K562 (cell line): ENCODE data around the gene CEP295NL. TPM values are rescaled to one million over a fixed set of nuclear protein-coding genes. Genes with fewer than 3 reads are reported as not detected.

Experiments
- ATAC-seq: fragments of 200-7000 bp; cut with Tn5 transposase; 3 replicates; pipeline ENCODE4 v1.9.1; 2020; ENCODE audit warnings: moderate library complexity
- BruUV-seq: library from RNA; stranded (reverse); fragments of 400-500 nt; replicated peaks from 2 replicates; lab custom pipeline; 2021; lab: Mats Ljungman, UMichigan
- CTCF ChIA-PET: fragments of 300-600 bp; formaldehyde crosslinking; extraction: SDS; loops from one replicate; lab custom pipeline; 2021; ENCODE audit warnings: low intra/inter-chr PET ratio; lab: Yijun Ruan, JAX
- POLR2A ChIA-PET: fragments of 300-600, 350-650 bp; sonication (Branson Sonifier 250); formaldehyde crosslinking; extraction: SDS; loops from one replicate; lab custom pipeline; 2021; ENCODE audit warnings: antibody characterized with exemption, inconsistent platforms; lab: Yijun Ruan, JAX
- DNase-seq, 4 experiments: peaks; one replicate each; pipeline versions ENCODE4 v3.0.0 to v3.0.0-alpha.2; 2011 to 2018; ENCODE audit warnings: low spot score in 3 of 4, mixed read lengths in 3 of 4; ENCODE audit errors: extremely low read depth in 1 of 4
- FAIRE-seq: peaks from 2 replicates; lab custom pipeline; 2011; peaks lifted over from hg19 to GRCh38; lab: Jason Lieb, UNC
- H2AFZ ChIP-seq: 2 replicates; pipeline ENCODE4 v1.6.0; 2011; ENCODE audit warnings: low read depth, low read length, control low read depth, inconsistent platforms
- H3K27ac ChIP-seq: fragments of 200-600 bp; 3 replicates; pipeline ENCODE4 v1.8.0; 2011; ENCODE audit warnings: low read depth, mild to moderate bottlenecking, control low read depth, inconsistent platforms, low read length, moderate library complexity, mixed read lengths; ENCODE audit errors: extremely low read depth
- H3K27me3 ChIP-seq, 2 experiments: fragments of 300-600 bp in 1 of 2; 2 replicates in 1 of 2; 3 replicates in 1 of 2; pipeline versions ENCODE4 v1.6.0 to v1.8.0; 2011; ENCODE audit warnings: inconsistent platforms in 2 of 2, low read length in 2 of 2, mild to moderate bottlenecking in 1 of 2, mixed read lengths in 1 of 2, moderate library complexity in 1 of 2; ENCODE audit not compliant: control insufficient read depth in 2 of 2, insufficient read depth in 2 of 2
- H3K36me3 ChIP-seq: fragments of 300-600 bp; 3 replicates; pipeline ENCODE4 v1.8.0; 2011; ENCODE audit warnings: mild to moderate bottlenecking, low read length, inconsistent platforms; ENCODE audit not compliant: control insufficient read depth, insufficient read depth
- H3K4me1 ChIP-seq, 2 experiments: fragments of 200-600 bp in 1 of 2; replicated peaks in 1 of 2; 2 replicates in 1 of 2; 3 replicates in 1 of 2; pipeline versions ENCODE4 v1.5.1 to v1.8.0; 2011; ENCODE audit warnings: inconsistent platforms in 2 of 2, low read length in 2 of 2, mild to moderate bottlenecking in 1 of 2, mixed read lengths in 1 of 2, moderate library complexity in 1 of 2; ENCODE audit not compliant: control insufficient read depth in 2 of 2, insufficient read depth in 2 of 2
- H3K4me2 ChIP-seq: 2 replicates; pipeline ENCODE4 v1.6.1; 2011; ENCODE audit warnings: low read length, control low read depth, inconsistent platforms, mixed read lengths; ENCODE audit not compliant: insufficient read depth
- H3K4me3 ChIP-seq: fragments of 200-600 bp; sonication (generic), shearing (Covaris generic); 2 replicates; pipeline ENCODE4 v1.5.1; 2016; ENCODE audit warnings: control low read depth, inconsistent platforms
- H3K79me2 ChIP-seq: fragments of 200-600 bp; 3 replicates; pipeline ENCODE4 v1.8.0; 2011; ENCODE audit warnings: low read length, inconsistent platforms; ENCODE audit not compliant: control insufficient read depth, insufficient read depth
- H3K9ac ChIP-seq, 2 experiments: 2 replicates each; pipeline versions ENCODE4 v1.6.0 to v1.6.1; 2011; ENCODE audit warnings: low read depth in 2 of 2, low read length in 2 of 2, control low read depth in 1 of 2, inconsistent platforms in 1 of 2, mild to moderate bottlenecking in 1 of 2, mixed read lengths in 1 of 2; ENCODE audit not compliant: insufficient read depth in 1 of 2
- H3K9me1 ChIP-seq: one replicate; pipeline ENCODE4 v1.6.0; 2011; ENCODE audit warnings: inconsistent platforms, mild to moderate bottlenecking, low read length, moderate library complexity; ENCODE audit not compliant: control insufficient read depth, insufficient read depth
- H3K9me3 ChIP-seq: replicated peaks from 2 replicates; pipeline ENCODE4 v1.5.1; 2011; ENCODE audit warnings: low read depth, low read length, inconsistent platforms; ENCODE audit not compliant: control insufficient read depth, insufficient read depth
- H4K20me1 ChIP-seq: replicated peaks from 2 replicates; pipeline ENCODE4 v1.6.1; 2011; ENCODE audit warnings: low read length, inconsistent platforms, mixed read lengths; ENCODE audit not compliant: control insufficient read depth, insufficient read depth
- ARID3A ChIP-seq: IDR thresholded peaks from 2 replicates; pipeline ENCODE4 v1.6.1; 2012; ENCODE audit warnings: low read depth, low read length, improper control_type of control experiment, borderline replicate concordance
- FOXA1 ChIP-seq: fragments of 450-650 bp; IDR thresholded peaks from 2 replicates; pipeline ENCODE4 v1.6.1; 2016; ENCODE audit warnings: mild to moderate bottlenecking, borderline replicate concordance
- HDAC6 ChIP-seq: IDR thresholded peaks from 2 replicates; pipeline ENCODE4 v1.6.1; 2012; ENCODE audit warnings: low read depth, mild to moderate bottlenecking, control low read depth, inconsistent platforms, low read length, moderate library complexity
- NR4A1 ChIP-seq, 2 experiments: fragments of 250-450 bp in 1 of 2; fragments of 450-650 bp in 1 of 2; sonication (Bioruptor Pico) in 1 of 2; IDR thresholded peaks; 2 replicates each; pipeline versions ENCODE4 v1.4.0 to v1.6.1; 2016 to 2020; ENCODE audit warnings: mild to moderate bottlenecking in 2 of 2, missing compliant biosample characterization in 1 of 2, missing genetic modification characterization in 1 of 2, moderate library complexity in 1 of 2
- NRF1 ChIP-seq, 2 experiments: fragments of 450-650 bp; IDR thresholded peaks in 1 of 2; conservative IDR thresholded peaks in 1 of 2; 2 replicates each; pipeline ENCODE4 v1.6.1; 2014; ENCODE audit warnings: mild to moderate bottlenecking in 2 of 2
- TBP ChIP-seq: optimal IDR thresholded peaks from 2 replicates; pipeline ENCODE3; 2011; ENCODE audit warnings: low read depth, low read length, improper control_type of control experiment
- XRCC5 ChIP-seq: fragments of 200-400 bp; formaldehyde crosslinking; IDR thresholded peaks from 2 replicates; pipeline ENCODE4 v1.6.1; 2017; ENCODE audit warnings: low read depth, mild to moderate bottlenecking, low read length
- WGBS: fragments of 100-300 bp; shearing (Covaris generic); methylation state at CpG from one replicate; pipeline ENCODE4 v1.1.6; 2016; ENCODE audit warnings: low coverage, mixed read lengths; ENCODE audit not compliant: insufficient coverage; ENCODE audit errors: missing lambda C conversion rate; 5-methylcytosine and 5-hydroxymethylcytosine counted together
- in situ Hi-C: fragments of 300-500 bp; cut with MboI; formaldehyde crosslinking; loops from 4 replicates; pipeline ENCODE4 v1.15.0; 2018; ENCODE audit warnings: inconsistent platforms, mixed read lengths
- intact Hi-C: fragments of 100-400 bp; cut with micrococcal nuclease; formaldehyde crosslinking; loops from 2 replicates; pipeline ENCODE4 v1.14.2; 2022
- polyA plus RNA-seq, 8 experiments: library from polyadenylated mRNA; depleted of rRNA in 4 of 8; stranded (reverse) in 5 of 8; unstranded in 3 of 8; fragments of >200 nt; fragmentation: Nextera tagmentation in 2 of 8; fragmentation: Illumina TruSeq in 1 of 8; extraction: Ambion mirVana in 2 of 8; extraction: Trizol in 1 of 8; gene quantifications; 2 replicates each; pipeline versions ENCODE4 v1.2.1 to v1.2.3, GENCODE V29; 2011 to 2014; ENCODE audit warnings: inconsistent platforms in 1 of 8, missing spikeins in 1 of 8
- total RNA-seq, 7 experiments: library from RNA; depleted of rRNA in 6 of 7; stranded (reverse); fragments of >200 nt in 6 of 7; fragmentation: Illumina TruSeq in 2 of 7; extraction: Trizol in 2 of 7; gene quantifications; 2 replicates each; pipeline versions ENCODE4 v1.2.1 to v1.2.3, GENCODE V29; 2011 to 2021; ENCODE audit warnings: low replicate concordance in 1 of 7
- TF ChIP-seq, protein P1 (sequence below): fragments of 450-650 bp; IDR thresholded peaks from 2 replicates; pipeline ENCODE4 v1.6.1; 2016; ENCODE audit warnings: mild to moderate bottlenecking, moderate library complexity

Gene CEP295NL
- total and polyA plus RNA-seq, 9 of the 15 experiments (the other 6 are each of a cell fraction or from before 2014, with no cell fraction given), result not detected

- H3K27ac ChIP-seq, result no peak overlapping the region
- peaks cover 4% of the 10 kb centered on the region for H3K9me1 ChIP-seq
- BruUV-seq, result no TSS peak
- POLR2A ChIA-PET, result no interaction called here
- in situ Hi-C loops, result loop anchor here (5.0 kb wide), 1 partner anchor 88 kb away; no protein-coding TSS in a partner anchor
- no peak overlapping the region for H2AFZ ChIP-seq
- H3K4me1 ChIP-seq, result peaks cover 23 to 36% of the 10 kb centered on the region in 2 experiments
- H3K9ac ChIP-seq, result peak overlapping the region in 1 of 2 experiments; percentile 35; a peak in 2 of 4 replicates
- no peak overlapping the region for H3K4me3 ChIP-seq
- FAIRE-seq (no peak), DNase-seq (peak; percentile 20 to 45 (median 40)), ATAC-seq (no peak)
- CTCF ChIA-PET, result interaction anchor here (0.6 kb wide), 1 partner anchor 26 kb away, joined by 3 read pairs; no protein-coding TSS in a partner anchor
- H4K20me1 ChIP-seq, result no peaks in the 10 kb centered on the region
- intact Hi-C loops, result no loop called here
- no peaks in the 10 kb centered on the region for H3K79me2 ChIP-seq
- WGBS, result 12% methylated on average over 23 of the region's 28 CpGs
- no peak overlapping the region for H3K4me2 ChIP-seq
- H3K9me3 ChIP-seq, result no peaks in the 10 kb centered on the region
- no peaks in the 10 kb centered on the region for H3K36me3 ChIP-seq
- peaks cover 10 to 22% of the 10 kb centered on the region in 2 experiments; a peak in 4 of 5 replicates for H3K27me3 ChIP-seq
- TF ChIP-seq TBP (no peak), NRF1 (conservative IDR thresholded peaks at IDR 0.05 in 1 of 2, IDR thresholded peaks at IDR 0.05 in 1 of 2) (peak in 1 of 2 experiments; percentile 26; a peak in 2 of 4 replicates), XRCC5 (no peak), ARID3A (no peak), FOXA1 (no peak), HDAC6 (no peak), NR4A1 (CRISPR knock-in tag; IDR thresholded peaks at IDR 0.05) (no peak), NR4A1 (tag; IDR thresholded peaks at IDR 0.05) (no peak)
- TF ChIP-seq, protein P1, sequence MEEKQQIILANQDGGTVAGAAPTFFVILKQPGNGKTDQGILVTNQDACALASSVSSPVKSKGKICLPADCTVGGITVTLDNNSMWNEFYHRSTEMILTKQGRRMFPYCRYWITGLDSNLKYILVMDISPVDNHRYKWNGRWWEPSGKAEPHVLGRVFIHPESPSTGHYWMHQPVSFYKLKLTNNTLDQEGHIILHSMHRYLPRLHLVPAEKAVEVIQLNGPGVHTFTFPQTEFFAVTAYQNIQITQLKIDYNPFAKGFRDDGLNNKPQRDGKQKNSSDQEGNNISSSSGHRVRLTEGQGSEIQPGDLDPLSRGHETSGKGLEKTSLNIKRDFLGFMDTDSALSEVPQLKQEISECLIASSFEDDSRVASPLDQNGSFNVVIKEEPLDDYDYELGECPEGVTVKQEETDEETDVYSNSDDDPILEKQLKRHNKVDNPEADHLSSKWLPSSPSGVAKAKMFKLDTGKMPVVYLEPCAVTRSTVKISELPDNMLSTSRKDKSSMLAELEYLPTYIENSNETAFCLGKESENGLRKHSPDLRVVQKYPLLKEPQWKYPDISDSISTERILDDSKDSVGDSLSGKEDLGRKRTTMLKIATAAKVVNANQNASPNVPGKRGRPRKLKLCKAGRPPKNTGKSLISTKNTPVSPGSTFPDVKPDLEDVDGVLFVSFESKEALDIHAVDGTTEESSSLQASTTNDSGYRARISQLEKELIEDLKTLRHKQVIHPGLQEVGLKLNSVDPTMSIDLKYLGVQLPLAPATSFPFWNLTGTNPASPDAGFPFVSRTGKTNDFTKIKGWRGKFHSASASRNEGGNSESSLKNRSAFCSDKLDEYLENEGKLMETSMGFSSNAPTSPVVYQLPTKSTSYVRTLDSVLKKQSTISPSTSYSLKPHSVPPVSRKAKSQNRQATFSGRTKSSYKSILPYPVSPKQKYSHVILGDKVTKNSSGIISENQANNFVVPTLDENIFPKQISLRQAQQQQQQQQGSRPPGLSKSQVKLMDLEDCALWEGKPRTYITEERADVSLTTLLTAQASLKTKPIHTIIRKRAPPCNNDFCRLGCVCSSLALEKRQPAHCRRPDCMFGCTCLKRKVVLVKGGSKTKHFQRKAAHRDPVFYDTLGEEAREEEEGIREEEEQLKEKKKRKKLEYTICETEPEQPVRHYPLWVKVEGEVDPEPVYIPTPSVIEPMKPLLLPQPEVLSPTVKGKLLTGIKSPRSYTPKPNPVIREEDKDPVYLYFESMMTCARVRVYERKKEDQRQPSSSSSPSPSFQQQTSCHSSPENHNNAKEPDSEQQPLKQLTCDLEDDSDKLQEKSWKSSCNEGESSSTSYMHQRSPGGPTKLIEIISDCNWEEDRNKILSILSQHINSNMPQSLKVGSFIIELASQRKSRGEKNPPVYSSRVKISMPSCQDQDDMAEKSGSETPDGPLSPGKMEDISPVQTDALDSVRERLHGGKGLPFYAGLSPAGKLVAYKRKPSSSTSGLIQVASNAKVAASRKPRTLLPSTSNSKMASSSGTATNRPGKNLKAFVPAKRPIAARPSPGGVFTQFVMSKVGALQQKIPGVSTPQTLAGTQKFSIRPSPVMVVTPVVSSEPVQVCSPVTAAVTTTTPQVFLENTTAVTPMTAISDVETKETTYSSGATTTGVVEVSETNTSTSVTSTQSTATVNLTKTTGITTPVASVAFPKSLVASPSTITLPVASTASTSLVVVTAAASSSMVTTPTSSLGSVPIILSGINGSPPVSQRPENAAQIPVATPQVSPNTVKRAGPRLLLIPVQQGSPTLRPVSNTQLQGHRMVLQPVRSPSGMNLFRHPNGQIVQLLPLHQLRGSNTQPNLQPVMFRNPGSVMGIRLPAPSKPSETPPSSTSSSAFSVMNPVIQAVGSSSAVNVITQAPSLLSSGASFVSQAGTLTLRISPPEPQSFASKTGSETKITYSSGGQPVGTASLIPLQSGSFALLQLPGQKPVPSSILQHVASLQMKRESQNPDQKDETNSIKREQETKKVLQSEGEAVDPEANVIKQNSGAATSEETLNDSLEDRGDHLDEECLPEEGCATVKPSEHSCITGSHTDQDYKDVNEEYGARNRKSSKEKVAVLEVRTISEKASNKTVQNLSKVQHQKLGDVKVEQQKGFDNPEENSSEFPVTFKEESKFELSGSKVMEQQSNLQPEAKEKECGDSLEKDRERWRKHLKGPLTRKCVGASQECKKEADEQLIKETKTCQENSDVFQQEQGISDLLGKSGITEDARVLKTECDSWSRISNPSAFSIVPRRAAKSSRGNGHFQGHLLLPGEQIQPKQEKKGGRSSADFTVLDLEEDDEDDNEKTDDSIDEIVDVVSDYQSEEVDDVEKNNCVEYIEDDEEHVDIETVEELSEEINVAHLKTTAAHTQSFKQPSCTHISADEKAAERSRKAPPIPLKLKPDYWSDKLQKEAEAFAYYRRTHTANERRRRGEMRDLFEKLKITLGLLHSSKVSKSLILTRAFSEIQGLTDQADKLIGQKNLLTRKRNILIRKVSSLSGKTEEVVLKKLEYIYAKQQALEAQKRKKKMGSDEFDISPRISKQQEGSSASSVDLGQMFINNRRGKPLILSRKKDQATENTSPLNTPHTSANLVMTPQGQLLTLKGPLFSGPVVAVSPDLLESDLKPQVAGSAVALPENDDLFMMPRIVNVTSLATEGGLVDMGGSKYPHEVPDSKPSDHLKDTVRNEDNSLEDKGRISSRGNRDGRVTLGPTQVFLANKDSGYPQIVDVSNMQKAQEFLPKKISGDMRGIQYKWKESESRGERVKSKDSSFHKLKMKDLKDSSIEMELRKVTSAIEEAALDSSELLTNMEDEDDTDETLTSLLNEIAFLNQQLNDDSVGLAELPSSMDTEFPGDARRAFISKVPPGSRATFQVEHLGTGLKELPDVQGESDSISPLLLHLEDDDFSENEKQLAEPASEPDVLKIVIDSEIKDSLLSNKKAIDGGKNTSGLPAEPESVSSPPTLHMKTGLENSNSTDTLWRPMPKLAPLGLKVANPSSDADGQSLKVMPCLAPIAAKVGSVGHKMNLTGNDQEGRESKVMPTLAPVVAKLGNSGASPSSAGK, result no peak
These were observed 23.3 kb downstream of the CEP295NL start for GRCh38 chr17:78879635-78880186.
